ENCODE results near the gene UCN.

- TF ChIP-seq CTCF (IDR thresholded peaks at IDR 0.05), result no peak
- TF ChIP-seq POLR2A (IDR thresholded peaks at IDR 0.05), result no peak
These were observed 2.1 kb downstream of the UCN start for GRCh38 chr2:27306136-27306535.
